ENCODE data around the gene MB. TPM values are rescaled to one million over a fixed set of nuclear protein-coding genes. Genes with fewer than 3 reads are reported as not detected.

MB gene
- total RNA-seq, 1 experiment from 2014 or later = 0.30 TPM

GRCh38 chr22:35589071-35589755 lies 27.9 kb downstream of the MB start:
- intact Hi-C loops (cut with micrococcal nuclease; ENCODE audit: unreplicated experiment) = no loop called here
- ChIA-PET CTCF (no interaction called here), POLR2A (ENCODE audit: low non-redundant PET) (no interaction called here)
- Histone ChIP-seq H3K36me3 (ENCODE audit: insufficient read depth, low read length, poor library complexity, severe bottlenecking) (no peaks in the 10 kb centered on the region), H3K4me1 (ENCODE audit: insufficient read depth, low read length, poor library complexity, severe bottlenecking) (no peaks in the 10 kb centered on the region), H3K27me3 (replicated peaks; ENCODE audit: insufficient read depth, low read depth, low read length, poor library complexity) (no peaks in the 10 kb centered on the region), H3K9me3 (ENCODE audit: low read depth, low read length, poor library complexity, severe bottlenecking) (no peaks in the 10 kb centered on the region), H3K4me3 (ENCODE audit: low read depth, low read length, poor library complexity, severe bottlenecking) (no peak overlapping the region), H3K27ac (ENCODE audit: low read depth, low read length, poor library complexity, severe bottlenecking) (no peak overlapping the region)
- BruUV-seq (replicated peaks) = no TSS peak
- no peak for DNase-seq (ENCODE audit: low spot score)
- no peak for TF ChIP-seq CTCF (conservative IDR thresholded peaks at IDR 0.05; ENCODE audit: low read depth, low read length)
- TF ChIP-seq EZH2 (IDR thresholded peaks at IDR 0.05; ENCODE audit: borderline replicate concordance, low read depth, low read length, poor library complexity, severe bottlenecking) = no peak

DNA sequence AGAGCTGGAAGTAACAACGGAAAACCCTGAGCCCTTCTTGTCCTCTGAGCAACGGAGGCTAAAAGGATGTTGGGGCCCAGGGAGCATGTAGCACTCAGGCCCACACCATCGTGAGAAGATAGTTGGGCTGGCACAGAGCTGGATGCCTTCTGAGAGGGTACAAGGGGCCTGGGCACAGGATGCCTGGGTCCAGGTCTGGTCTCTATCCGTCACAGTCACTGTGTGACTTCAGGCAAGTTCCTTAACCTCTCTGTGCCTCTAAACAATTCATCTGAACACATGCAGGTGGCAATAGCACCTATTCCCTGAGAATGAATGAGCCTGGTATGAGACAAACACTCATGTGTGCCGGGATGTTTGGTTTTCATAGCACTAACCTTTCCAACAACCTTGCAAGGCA lies 29.2 kb downstream of the MB start:
- DNase-seq (ENCODE audit: low spot score) = no peak
- CTCF ChIA-PET = no interaction called here
- Histone ChIP-seq H3K9me3 (ENCODE audit: low read depth, low read length, poor library complexity, severe bottlenecking) (no peaks in the 10 kb centered on the region), H3K4me1 (ENCODE audit: insufficient read depth, low read length, poor library complexity, severe bottlenecking) (no peaks in the 10 kb centered on the region), H3K27ac (ENCODE audit: low read depth, low read length, poor library complexity, severe bottlenecking) (no peak overlapping the region), H3K36me3 (ENCODE audit: insufficient read depth, low read length, poor library complexity, severe bottlenecking) (no peaks in the 10 kb centered on the region), H3K4me3 (ENCODE audit: low read depth, low read length, poor library complexity, severe bottlenecking) (no peak overlapping the region), H3K27me3 (replicated peaks; ENCODE audit: insufficient read depth, low read depth, low read length, poor library complexity) (no peaks in the 10 kb centered on the region)
- no peak for TF ChIP-seq EZH2 (IDR thresholded peaks at IDR 0.05; ENCODE audit: borderline replicate concordance, low read depth, low read length, poor library complexity, severe bottlenecking)
- TF ChIP-seq CTCF (conservative IDR thresholded peaks at IDR 0.05; ENCODE audit: low read depth, low read length) = no peak
- no TSS peak for BruUV-seq (replicated peaks)
- POLR2A ChIA-PET (ENCODE audit: low non-redundant PET) = no interaction called here
- intact Hi-C loops (cut with micrococcal nuclease; ENCODE audit: unreplicated experiment) = no loop called here

DNA sequence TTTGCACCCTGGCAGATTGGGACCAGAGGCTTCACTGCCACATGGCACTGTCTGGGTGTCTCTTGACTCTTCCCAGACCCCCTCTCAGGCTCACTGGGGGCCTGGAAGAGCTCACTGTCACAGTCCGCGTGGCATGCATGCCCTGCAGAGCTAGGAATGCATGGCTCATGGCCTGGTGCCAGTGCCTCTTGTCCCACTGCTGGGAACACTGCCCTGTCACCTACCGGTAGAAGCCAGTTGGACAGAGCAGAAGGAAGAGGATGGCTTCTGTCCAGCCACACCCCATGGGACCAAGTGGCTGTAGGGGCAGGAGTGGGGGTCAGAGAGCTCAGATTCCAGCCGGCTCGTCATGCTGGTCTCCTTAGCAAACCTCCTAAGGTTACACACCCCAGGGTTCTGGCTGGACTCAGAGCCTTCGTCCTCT lies 29.7 kb downstream of the MB start:
- ChIA-PET POLR2A (ENCODE audit: low non-redundant PET) (no interaction called here), CTCF (no interaction called here)
- BruUV-seq (replicated peaks) = no TSS peak
- DNase-seq (ENCODE audit: low spot score) = peak; percentile 34
- no peak overlapping the region for H3K4me3 ChIP-seq (ENCODE audit: low read depth, low read length, poor library complexity, severe bottlenecking)
- H3K9me3 ChIP-seq (ENCODE audit: low read depth, low read length, poor library complexity, severe bottlenecking) = no peaks in the 10 kb centered on the region
- TF ChIP-seq EZH2 (IDR thresholded peaks at IDR 0.05; ENCODE audit: borderline replicate concordance, low read depth, low read length, poor library complexity, severe bottlenecking) = no peak
- no peak for TF ChIP-seq CTCF (conservative IDR thresholded peaks at IDR 0.05; ENCODE audit: low read depth, low read length)
- H3K27me3 ChIP-seq (replicated peaks; ENCODE audit: insufficient read depth, low read depth, low read length, poor library complexity) = no peaks in the 10 kb centered on the region
- intact Hi-C loops (cut with micrococcal nuclease; ENCODE audit: unreplicated experiment) = no loop called here
- no peak overlapping the region for H3K27ac ChIP-seq (ENCODE audit: low read depth, low read length, poor library complexity, severe bottlenecking)
- no peaks in the 10 kb centered on the region for H3K4me1 ChIP-seq (ENCODE audit: insufficient read depth, low read length, poor library complexity, severe bottlenecking)
- no peaks in the 10 kb centered on the region for H3K36me3 ChIP-seq (ENCODE audit: insufficient read depth, low read length, poor library complexity, severe bottlenecking)
